LNCaP clone FGC (cell line): ENCODE results near the gene FDXR.

Source experiments
- DNase-seq: peaks from one replicate; pipeline ENCODE4 v3.0.0-alpha.2; 2011; ENCODE audit warnings: low read depth
- H3K4me3 ChIP-seq: 2 replicates; pipeline ENCODE4 v1.5.1; 2011; ENCODE audit warnings: mild to moderate bottlenecking, low read depth, low read length, control low read depth
- TF ChIP-seq, protein P1 (sequence below): IDR thresholded peaks from 2 replicates; pipeline ENCODE4 v1.5.1; 2012; ENCODE audit warnings: mild to moderate bottlenecking; ENCODE audit not compliant: control insufficient read depth, insufficient read depth; ENCODE audit errors: extremely low read depth

FDXR gene

GRCh38 chr17:74815067-74815466 is 57.7 kb downstream of the FDXR start:
- TF ChIP-seq, protein P1, sequence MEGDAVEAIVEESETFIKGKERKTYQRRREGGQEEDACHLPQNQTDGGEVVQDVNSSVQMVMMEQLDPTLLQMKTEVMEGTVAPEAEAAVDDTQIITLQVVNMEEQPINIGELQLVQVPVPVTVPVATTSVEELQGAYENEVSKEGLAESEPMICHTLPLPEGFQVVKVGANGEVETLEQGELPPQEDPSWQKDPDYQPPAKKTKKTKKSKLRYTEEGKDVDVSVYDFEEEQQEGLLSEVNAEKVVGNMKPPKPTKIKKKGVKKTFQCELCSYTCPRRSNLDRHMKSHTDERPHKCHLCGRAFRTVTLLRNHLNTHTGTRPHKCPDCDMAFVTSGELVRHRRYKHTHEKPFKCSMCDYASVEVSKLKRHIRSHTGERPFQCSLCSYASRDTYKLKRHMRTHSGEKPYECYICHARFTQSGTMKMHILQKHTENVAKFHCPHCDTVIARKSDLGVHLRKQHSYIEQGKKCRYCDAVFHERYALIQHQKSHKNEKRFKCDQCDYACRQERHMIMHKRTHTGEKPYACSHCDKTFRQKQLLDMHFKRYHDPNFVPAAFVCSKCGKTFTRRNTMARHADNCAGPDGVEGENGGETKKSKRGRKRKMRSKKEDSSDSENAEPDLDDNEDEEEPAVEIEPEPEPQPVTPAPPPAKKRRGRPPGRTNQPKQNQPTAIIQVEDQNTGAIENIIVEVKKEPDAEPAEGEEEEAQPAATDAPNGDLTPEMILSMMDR = no peak
- DNase-seq = no peak
- H3K4me3 ChIP-seq = no peak overlapping the region

DNA sequence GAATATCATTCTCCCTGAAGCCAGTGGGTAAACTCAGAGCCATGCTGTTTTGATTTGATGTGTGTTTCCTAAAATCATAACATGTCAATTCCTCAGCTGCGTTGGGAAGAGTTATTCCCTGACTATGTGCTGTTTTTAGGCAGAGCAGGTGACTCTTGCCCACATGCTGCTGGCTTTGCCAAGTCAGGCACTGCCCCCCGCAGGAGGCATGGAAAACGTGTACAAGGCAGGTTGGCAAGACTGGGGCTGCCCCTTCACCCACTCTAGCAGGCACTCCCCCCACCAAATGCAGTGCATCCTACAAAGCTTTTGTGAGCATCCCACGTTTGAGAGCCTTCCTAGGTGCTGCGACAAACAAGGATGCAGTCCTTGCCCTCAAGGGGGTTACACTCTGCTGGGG is 58.3 kb downstream of the FDXR start:
- TF ChIP-seq, protein P1 = no peak
- DNase-seq = no peak
- H3K4me3 ChIP-seq = no peak overlapping the region
